GM21825 (cell line): Measurements from ENCODE around the gene ZNF736.
"Not testable (repeated sequence)": the region's sequence is repeated elsewhere in the genome, so short reads cannot be mapped to it uniquely, and the experiment has no call there.

Experiments used
- ATAC-seq: cut with Tn5 transposase; IDR thresholded peaks from one replicate; pipeline ENCODE4 v1.9.1; 2021; ENCODE audit warnings: mild to moderate bottlenecking, moderate library complexity; ENCODE audit not compliant: unreplicated experiment

ZNF736 gene

GRCh38 chr7:64313740-64314491 is at the start of gene ZNF736:
ZNF736 (plus strand) TSS chr7:64313961; CDS start chr7:64314151, 190 bp downstream.
- ATAC-seq: peak; percentile 100

GRCh38 chr7:64266341-64266919 is 47.3 kb upstream of the ZNF736 start:
- ATAC-seq: no peak

- ATAC-seq: no peak
Measured at GRCh38 chr7:64277630-64278029, 36.1 kb upstream of the ZNF736 start.

DNA sequence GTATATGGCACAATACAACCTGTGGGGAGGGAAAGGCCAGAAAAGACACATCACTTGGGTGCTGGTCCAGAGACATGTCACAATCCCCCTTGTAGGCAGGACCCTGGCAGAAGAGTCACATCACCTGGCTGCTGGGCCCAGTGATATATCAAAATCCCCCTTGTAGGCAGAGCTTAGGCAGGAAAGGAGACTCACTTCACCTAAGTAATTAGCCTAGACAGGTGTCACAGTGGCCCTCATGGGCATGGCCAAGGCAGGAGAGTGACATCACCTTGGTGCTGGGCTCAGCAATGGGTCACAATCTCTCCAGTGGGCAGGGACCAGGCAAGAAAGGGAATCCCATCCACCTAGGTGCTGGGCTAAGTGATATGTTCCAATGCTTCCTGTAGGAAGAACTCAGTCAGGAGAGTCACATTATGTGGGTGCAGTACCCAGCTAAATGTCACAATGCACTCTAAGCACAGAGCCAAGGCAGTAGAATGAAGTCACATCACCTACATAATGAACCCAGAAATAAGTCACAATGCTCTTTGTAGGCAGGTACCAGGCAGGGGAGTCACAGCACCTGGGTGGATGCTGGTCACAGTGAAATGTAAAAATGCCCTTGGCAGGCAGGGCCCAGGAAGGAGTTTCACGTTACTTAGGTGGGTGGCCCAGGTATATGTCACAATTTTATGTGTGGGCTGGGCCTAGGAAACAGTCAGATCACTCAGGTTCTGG is 18.9 kb upstream of the ZNF736 start:
- no peak for ATAC-seq

DNA sequence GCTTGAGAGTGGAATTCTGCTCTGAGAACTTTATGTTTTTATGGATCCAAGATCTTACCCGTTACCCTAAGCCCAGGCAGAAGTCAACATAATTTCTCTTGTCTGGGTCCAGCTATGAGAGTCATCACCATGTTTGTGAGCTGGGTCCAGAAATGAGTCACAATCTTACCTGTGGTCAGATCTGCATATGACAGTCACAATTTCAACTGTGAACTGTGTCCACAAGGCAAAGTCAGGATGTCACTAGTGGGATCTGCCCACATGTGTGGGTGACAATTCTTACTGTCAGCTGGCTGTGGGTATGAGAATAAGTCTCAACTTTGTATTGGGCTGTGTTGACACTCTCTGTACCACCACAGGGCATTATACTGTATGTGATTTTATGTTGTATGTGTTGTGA is 16.3 kb upstream of the ZNF736 start:
- not testable (repeated sequence) for ATAC-seq

- no peak for ATAC-seq
Measured at GRCh38 chr7:64300641-64301405, 12.9 kb upstream of the ZNF736 start.

- peak; percentile 99 for ATAC-seq
Measured at GRCh38 chr7:64307254-64308015, 6.3 kb upstream of the ZNF736 start.

GRCh38 chr7:64308016-64308270 is 5.8 kb upstream of the ZNF736 start:
- ATAC-seq: no peak

DNA sequence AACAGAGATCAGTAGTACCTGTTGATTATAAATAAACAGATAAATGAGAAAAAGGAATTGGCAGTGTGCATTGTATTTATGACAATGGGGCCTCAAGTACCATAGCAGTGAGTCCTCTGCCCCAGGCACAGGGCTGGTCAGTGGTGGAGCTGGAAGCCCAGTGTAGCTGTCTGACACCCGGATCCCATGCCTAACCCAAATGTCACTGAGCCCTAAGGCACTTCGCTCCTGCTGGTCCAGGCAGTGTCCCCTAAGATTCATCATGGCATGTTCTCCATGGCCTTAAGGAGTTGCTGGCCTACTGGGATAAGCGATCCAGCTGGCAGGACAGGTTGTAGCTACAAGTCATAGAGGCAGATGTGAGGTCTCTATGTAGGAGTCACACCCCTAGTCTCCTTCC is 3.3 kb upstream of the ZNF736 start:
- ATAC-seq: no peak

GRCh38 chr7:64312826-64313225 is 935 bp upstream of the ZNF736 start:
- ATAC-seq: no peak

- no peak for ATAC-seq
Measured at GRCh38 chr7:64314566-64314965, 805 bp downstream of the ZNF736 start.

DNA sequence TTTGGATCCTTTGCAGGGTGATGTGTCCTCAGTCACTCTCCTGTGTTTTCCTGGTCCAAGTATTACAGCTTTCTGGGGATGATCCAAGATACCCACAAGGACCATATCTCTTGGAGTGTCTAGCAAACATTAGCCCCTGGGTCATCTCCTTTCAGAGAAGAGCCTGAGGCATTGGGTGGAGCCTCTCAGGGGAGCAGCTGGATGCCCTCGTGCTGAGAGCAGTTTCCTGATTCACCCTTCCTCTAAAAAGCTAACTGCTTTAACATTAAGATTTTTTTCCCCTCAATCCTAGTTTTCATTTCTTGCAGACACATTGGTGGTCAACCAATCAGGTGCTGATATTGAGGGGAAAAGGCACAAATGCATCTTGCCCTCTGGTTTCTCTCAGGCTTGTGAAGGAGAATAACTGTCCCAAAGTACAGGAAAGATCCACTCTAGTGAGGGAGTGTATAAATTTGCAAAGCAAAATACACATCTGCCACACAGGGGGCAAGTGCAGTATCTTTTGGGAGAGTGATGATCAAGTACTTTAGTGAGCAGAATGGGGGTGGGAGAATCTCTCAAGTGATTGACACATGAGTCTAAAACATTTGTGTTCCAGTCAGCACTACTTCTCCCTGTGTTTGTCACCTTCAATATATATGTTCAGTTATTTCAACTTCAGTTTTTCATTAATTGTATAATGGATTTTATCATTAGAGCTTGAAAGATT is 2.4 kb downstream of the ZNF736 start:
- ATAC-seq: not testable (repeated sequence)

- peak; percentile 41 for ATAC-seq
Measured at GRCh38 chr7:64320547-64321513, 7.1 kb downstream of the ZNF736 start.

GRCh38 chr7:64324166-64324565 is 10.4 kb downstream of the ZNF736 start:
- not testable (repeated sequence) for ATAC-seq

GRCh38 chr7:64348713-64349210 is 35.0 kb downstream of the ZNF736 start:
- ATAC-seq: not testable (repeated sequence)

DNA sequence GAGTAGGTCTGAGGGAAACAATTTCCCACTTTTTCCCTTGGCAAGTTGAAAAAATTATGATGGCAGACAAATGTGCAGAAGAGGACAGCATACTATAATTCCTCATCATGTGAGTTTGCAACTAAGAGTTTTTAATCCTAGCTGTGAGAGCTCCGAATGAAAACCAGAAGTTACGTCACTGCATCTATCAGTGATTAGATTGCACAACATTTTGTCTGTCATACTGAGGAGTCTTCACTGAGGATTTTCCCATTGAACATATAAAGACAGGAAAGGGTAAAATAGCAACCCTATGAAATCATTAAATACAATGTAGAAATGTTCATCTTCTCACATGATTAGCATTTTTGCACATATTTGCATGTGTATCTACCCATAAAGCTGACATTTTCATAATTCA is 45.8 kb downstream of the ZNF736 start:
- no peak for ATAC-seq

- ATAC-seq: no peak
Measured at GRCh38 chr7:64371116-64371515, 57.4 kb downstream of the ZNF736 start.

- ATAC-seq: no peak
Measured at GRCh38 chr7:64373017-64373416, 59.3 kb downstream of the ZNF736 start.

GRCh38 chr7:64400401-64400800 is 86.6 kb downstream of the ZNF736 start:
- ATAC-seq: no peak
